ENCODE measurements around the gene ZNF605. TPM values are rescaled to one million over a fixed set of nuclear protein-coding genes. Genes with fewer than 3 reads are reported as not detected.

ZNF605 gene
- total and polyA plus RNA-seq, 2 of the 4 experiments (the other 2 are of a cell fraction), result 3.6 to 9.9 TPM

DNA sequence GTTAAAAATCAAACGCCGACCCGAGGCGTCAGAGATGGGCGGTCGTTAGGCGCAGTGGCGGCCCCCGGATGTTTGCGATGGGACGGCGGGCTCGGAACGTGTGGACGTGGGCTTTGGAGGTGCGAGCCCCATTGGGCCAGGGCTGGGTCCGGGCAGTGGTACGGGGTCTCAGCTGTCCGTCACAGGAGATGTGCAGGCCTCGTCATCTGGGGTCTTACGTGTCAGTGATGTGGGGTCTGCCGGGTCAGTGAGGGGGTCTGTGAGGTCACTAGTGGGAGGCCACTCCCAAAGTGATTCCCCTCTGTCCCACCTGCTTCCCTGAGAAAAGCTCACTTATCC is 47.1 kb downstream of the ZNF605 start:
- WGBS, 2 experiments (ENCODE audit: extremely low coverage in 2 of 2, insufficient read length in 1 of 2), result 0% methylated on average over 3 of the region's 22 CpGs; no CpG with 5 or more reads in 1 of the 2 experiments
- POLR2A ChIA-PET (ENCODE audit: unreplicated experiment), result no interaction called here

More for the DNA sequence above, 47.1 kb downstream of the ZNF605 start:
- Histone ChIP-seq H3K4ac (ENCODE audit: low read depth, low read length) (no peak overlapping the region; the same call in 1 of the 2 replicates), H2AK9ac (replicated peaks; ENCODE audit: low read depth, low read length, poor library complexity) (peak overlapping the region; percentile 17), H3K9ac (ENCODE audit: low read depth, low read length) (peak overlapping the region; percentile 76), H4K20me1 (ENCODE audit: insufficient read depth, low read length) (no peaks in the 10 kb centered on the region), H3K27ac (ENCODE audit: insufficient read depth, low read length) (peak overlapping the region; percentile 47), H3K9me1 (ENCODE audit: insufficient read depth, low read length) (no peaks in the 10 kb centered on the region), H2AFZ (replicated peaks; ENCODE audit: low read length, poor library complexity) (peak overlapping the region; percentile 99), H3K79me1 (ENCODE audit: low read depth in 1 of 2, low read length in 2 of 2) (no peaks in the 10 kb centered on the region), H2BK5ac (ENCODE audit: low read depth, low read length, poor library complexity, severe bottlenecking) (no peak overlapping the region), H3K4me1 (ENCODE audit: control insufficient read depth, insufficient read depth, low read length) (no peaks in the 10 kb centered on the region), H3K36me3 (ENCODE audit: control insufficient read depth, insufficient read depth, low read length) (no peaks in the 10 kb centered on the region), H2BK120ac (ENCODE audit: low read depth, low read length) (no peak overlapping the region), H4K91ac (ENCODE audit: insufficient read depth, low read depth, low read length) (no peak overlapping the region), H3K56ac (ENCODE audit: extremely low read depth, insufficient read depth, low read length) (no peak overlapping the region), H3K18ac (ENCODE audit: low read depth, low read length) (no peak overlapping the region), H2AK5ac (ENCODE audit: low read depth, low read length) (no peak overlapping the region), H3K9me3 (ENCODE audit: control insufficient read depth, insufficient read depth, low read length) (peaks cover 11% of the 10 kb centered on the region), H3K23ac (ENCODE audit: low read depth, low read length) (peak overlapping the region; percentile 79; the same call in 1 of the 2 replicates), H3K27me3 (ENCODE audit: control insufficient read depth, insufficient read depth, low read length) (no peaks in the 10 kb centered on the region), H3K4me2 (ENCODE audit: low read depth, low read length) (peak overlapping the region; percentile 83), H4K8ac (ENCODE audit: low read depth in 2 of 2, low read length in 2 of 2) (peak overlapping the region; percentile 59 to 71; a peak in 2 of 4 replicates), H3K4me3 (ENCODE audit: insufficient read depth, low read depth, low read length) (peak overlapping the region; percentile 80), H4K5ac (ENCODE audit: low read depth, low read length) (peak overlapping the region; percentile 23; the same call in 1 of the 2 replicates), H2BK15ac (ENCODE audit: low read depth, low read length) (no peak overlapping the region), H2BK20ac (ENCODE audit: low read depth, low read length) (no peak overlapping the region), H3K14ac (replicated peaks; ENCODE audit: low read depth, low read length) (no peak overlapping the region)
- in situ Hi-C loops (cut with MboI; ENCODE audit: low sequenced_read_pairs), result no loop called here
- CTCF ChIA-PET, result no interaction called here
- TF ChIP-seq RCOR1 (IDR thresholded peaks at IDR 0.05; ENCODE audit: insufficient replicate concordance, low read length) (no peak), CEBPB (IDR thresholded peaks at IDR 0.05; ENCODE audit: low read depth, low read length) (no peak), RFX5 (IDR thresholded peaks at IDR 0.05; ENCODE audit: low read depth, low read length) (no peak), ELK1 (IDR thresholded peaks at IDR 0.05; ENCODE audit: borderline replicate concordance, low read depth, low read length) (no peak), SMC3 (IDR thresholded peaks at IDR 0.05; ENCODE audit: low read depth, low read length) (no peak), POLR2A (IDR thresholded peaks at IDR 0.05; ENCODE audit: low read depth, low read length) (no peak), CHD1 (IDR thresholded peaks at IDR 0.05; ENCODE audit: low read depth, low read length) (no peak), USF2 (IDR thresholded peaks at IDR 0.05; ENCODE audit: low read depth, low read length) (no peak), RAD21 (IDR thresholded peaks at IDR 0.05; ENCODE audit: low read length) (no peak), MXI1 (IDR thresholded peaks at IDR 0.05; ENCODE audit: borderline replicate concordance, low read depth, low read length) (no peak), MAZ (IDR thresholded peaks at IDR 0.05; ENCODE audit: borderline replicate concordance, low read depth, low read length) (no peak), NFE2L2 (IDR thresholded peaks at IDR 0.05; ENCODE audit: low read depth, low read length) (no peak), BHLHE40 (IDR thresholded peaks at IDR 0.05; ENCODE audit: low read depth, low read length) (no peak), FOS (IDR thresholded peaks at IDR 0.05; ENCODE audit: low read depth, low read length) (no peak), MAFK (IDR thresholded peaks at IDR 0.05; ENCODE audit: low read depth, low read length) (no peak), CTCF (conservative IDR thresholded peaks at IDR 0.05; ENCODE audit: low read depth, low read length) (no peak)
- DNase-seq, result no peak
- BruUV-seq (replicated peaks), result no TSS peak
- intact Hi-C loops (cut with micrococcal nuclease), result no loop called here
- dilution Hi-C loops (cut with HindIII; ENCODE audit: low sequenced_read_pairs, unreplicated experiment), result no loop called here
- ATAC-seq (ENCODE audit: low read depth), result peak; percentile 13

Measured in IMR-90 (cell line).